Transverse colon (tissue), 4 donors: ENCODE results near the gene RPS6KA2.

Experiments used
- CTCF ChIP-seq, 5 experiments: fragments of 200-600 bp in 3 of 5; fragments of 450-650 bp in 2 of 5; sonication (generic) in 3 of 5; IDR thresholded peaks; 1 replicate in 2 of 5; 2 replicates in 3 of 5; pipeline ENCODE4 v1.5.1; 2016 to 2017; ENCODE audit warnings: antibody characterized with exemption in 5 of 5, inconsistent platforms in 3 of 5, mild to moderate bottlenecking in 2 of 5, moderate library complexity in 1 of 5
- EP300 ChIP-seq: sonication (generic); formaldehyde crosslinking; IDR thresholded peaks from one replicate; pipeline ENCODE4 v1.6.1; 2017; ENCODE audit warnings: antibody characterized with exemption, low read depth
- POLR2AphosphoS5 ChIP-seq, 3 donors: sonication (generic); formaldehyde crosslinking; IDR thresholded peaks; one replicate each; pipeline ENCODE4 v1.6.1; 2016; ENCODE audit warnings: antibody characterized with exemption in 3 of 3

DNA sequence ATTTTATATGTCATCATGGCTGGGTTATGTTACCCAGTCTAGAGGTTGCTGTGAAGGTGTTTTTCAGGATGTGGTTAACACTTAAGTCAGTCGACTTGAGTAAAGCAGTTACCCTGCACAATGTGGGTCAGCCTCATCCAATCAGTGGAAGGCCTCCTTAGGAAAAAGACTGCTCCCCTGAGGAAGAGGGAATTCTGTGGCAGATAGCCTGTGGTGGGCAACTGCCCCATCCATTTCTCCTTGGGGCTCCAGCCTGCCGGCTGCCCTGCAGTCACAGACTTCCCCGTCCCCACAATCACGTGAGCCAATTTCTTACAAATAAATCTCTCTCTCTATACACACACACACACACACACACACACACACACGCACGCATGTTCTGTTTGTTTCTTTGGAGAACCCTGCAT, 209.8 kb downstream of the RPS6KA2 start:
- TF ChIP-seq EP300 (no peak), POLR2AphosphoS5 (IDR thresholded peaks at IDR 0.05) (no peak), CTCF (IDR thresholded peaks at IDR 0.05) (no peak)
